ENCODE data around the gene KIAA0408. TPM values are rescaled to one million over a fixed set of nuclear protein-coding genes. Genes with fewer than 3 reads are reported as not detected.

KIAA0408 gene
- total RNA-seq, 6 experiments from 2014 or later, result 1.4 to 3.5 (median 2.3) TPM

- TF ChIP-seq CTCF (IDR thresholded peaks at IDR 0.05), result no peak
- H3K4me3 Mint-ChIP-seq, result peak overlapping the region; percentile 78
- H3K27me3 Mint-ChIP-seq (ENCODE audit: insufficient read depth), result no peaks in the 10 kb centered on the region
Observed at GRCh38 chr6:127458222-127458621, 967 bp downstream of the KIAA0408 start.

GRCh38 chr6:127457456-127458064, 1.6 kb downstream of the KIAA0408 start:
- no peak overlapping the region for H3K4me3 Mint-ChIP-seq
- no peak for TF ChIP-seq CTCF (IDR thresholded peaks at IDR 0.05)
- no peak overlapping the region; the same call in 1 of the 2 replicates for H3K27ac Mint-ChIP-seq
- H3K27me3 Mint-ChIP-seq (ENCODE audit: insufficient read depth), result no peaks in the 10 kb centered on the region
- peak; percentile 24 for DNase-seq
- H3K4me1 Mint-ChIP-seq (ENCODE audit: low read depth), result peaks cover 44% of the 10 kb centered on the region
- H3K36me3 Mint-ChIP-seq (ENCODE audit: low read depth), result no peaks in the 10 kb centered on the region
- H3K9me3 Mint-ChIP-seq, result no peaks in the 10 kb centered on the region

More at GRCh38 chr6:127458222-127458621, 967 bp downstream of the KIAA0408 start:
- no peak for DNase-seq
- Mint-ChIP-seq H3K4me1 (ENCODE audit: low read depth) (peaks cover 49% of the 10 kb centered on the region), H3K9me3 (no peaks in the 10 kb centered on the region), H3K27ac (no peak overlapping the region), H3K36me3 (ENCODE audit: low read depth) (no peaks in the 10 kb centered on the region)

- Mint-ChIP-seq H3K4me1 (ENCODE audit: low read depth) (peaks cover 39% of the 10 kb centered on the region), H3K9me3 (no peaks in the 10 kb centered on the region), H3K4me3 (no peak overlapping the region), H3K36me3 (ENCODE audit: low read depth) (no peaks in the 10 kb centered on the region), H3K27ac (no peak overlapping the region), H3K27me3 (ENCODE audit: insufficient read depth) (no peaks in the 10 kb centered on the region)
- TF ChIP-seq CTCF (IDR thresholded peaks at IDR 0.05), result no peak
- DNase-seq, result no peak
Observed at GRCh38 chr6:127456465-127456864, 2.7 kb downstream of the KIAA0408 start.

GRCh38 chr6:127453845-127454619, 5.2 kb downstream of the KIAA0408 start:
- H3K4me1 Mint-ChIP-seq (ENCODE audit: low read depth), result peaks cover 30% of the 10 kb centered on the region
- TF ChIP-seq CTCF (IDR thresholded peaks at IDR 0.05), result no peak
- no peak overlapping the region for H3K4me3 Mint-ChIP-seq
- H3K27ac Mint-ChIP-seq, result no peak overlapping the region
- no peaks in the 10 kb centered on the region for H3K36me3 Mint-ChIP-seq (ENCODE audit: low read depth)
- DNase-seq, result no peak
- no peaks in the 10 kb centered on the region for H3K27me3 Mint-ChIP-seq (ENCODE audit: insufficient read depth)
- no peaks in the 10 kb centered on the region for H3K9me3 Mint-ChIP-seq

GRCh38 chr6:127452803-127453202, 6.4 kb downstream of the KIAA0408 start:
- Mint-ChIP-seq H3K36me3 (ENCODE audit: low read depth) (no peaks in the 10 kb centered on the region), H3K4me3 (no peak overlapping the region), H3K27me3 (ENCODE audit: insufficient read depth) (no peaks in the 10 kb centered on the region), H3K27ac (no peak overlapping the region), H3K4me1 (ENCODE audit: low read depth) (peaks cover 18% of the 10 kb centered on the region), H3K9me3 (no peaks in the 10 kb centered on the region)
- no peak for DNase-seq
- no peak for TF ChIP-seq CTCF (IDR thresholded peaks at IDR 0.05)

All from HFFc6 (cell line).